A673 (cell line): ENCODE results near the gene TMEM131L.
"Not testable (repeated sequence)": the region's sequence is repeated elsewhere in the genome, so short reads cannot be mapped to it uniquely, and the experiment has no call there.

Source experiments
- EZH2 ChIP-seq: fragments of 200-600 bp; sonication (generic); IDR thresholded peaks from 2 replicates; pipeline ENCODE4 v1.6.1; 2017; ENCODE audit warnings: borderline replicate concordance, low read depth, mild to moderate bottlenecking, mixed read lengths, antibody characterized with exemption, low read length; ENCODE audit not compliant: poor library complexity, severe bottlenecking
- TF ChIP-seq, protein P1 (sequence below): fragments of 300-800, 200-600 bp; sonication (generic); conservative IDR thresholded peaks from 2 replicates; pipeline ENCODE4 v1.5.1; 2017; ENCODE audit warnings: low read depth, mild to moderate bottlenecking, antibody characterized with exemption, low read length, moderate library complexity, mixed read lengths

DNA sequence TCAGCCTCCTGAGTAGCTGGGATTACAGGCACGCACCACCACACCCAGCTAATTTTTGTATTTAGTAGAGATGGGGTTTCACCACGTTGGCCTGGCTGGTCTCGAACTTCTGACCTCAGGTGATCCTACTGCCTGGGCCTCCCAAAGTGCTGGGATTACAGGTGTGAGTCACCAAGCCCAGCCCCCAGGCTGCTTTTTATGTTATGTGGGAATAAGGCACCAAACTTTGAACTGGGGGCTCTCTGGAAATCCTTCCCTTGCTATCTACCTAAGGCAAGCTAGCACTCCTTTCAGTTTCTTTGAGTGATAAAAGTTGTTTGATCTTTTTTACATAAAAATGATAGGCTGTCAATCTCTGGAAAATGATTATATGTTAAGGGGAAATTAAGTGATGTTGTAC is 101.5 kb downstream of the TMEM131L start:
- not testable (repeated sequence) for TF ChIP-seq EZH2
- TF ChIP-seq, protein P1, sequence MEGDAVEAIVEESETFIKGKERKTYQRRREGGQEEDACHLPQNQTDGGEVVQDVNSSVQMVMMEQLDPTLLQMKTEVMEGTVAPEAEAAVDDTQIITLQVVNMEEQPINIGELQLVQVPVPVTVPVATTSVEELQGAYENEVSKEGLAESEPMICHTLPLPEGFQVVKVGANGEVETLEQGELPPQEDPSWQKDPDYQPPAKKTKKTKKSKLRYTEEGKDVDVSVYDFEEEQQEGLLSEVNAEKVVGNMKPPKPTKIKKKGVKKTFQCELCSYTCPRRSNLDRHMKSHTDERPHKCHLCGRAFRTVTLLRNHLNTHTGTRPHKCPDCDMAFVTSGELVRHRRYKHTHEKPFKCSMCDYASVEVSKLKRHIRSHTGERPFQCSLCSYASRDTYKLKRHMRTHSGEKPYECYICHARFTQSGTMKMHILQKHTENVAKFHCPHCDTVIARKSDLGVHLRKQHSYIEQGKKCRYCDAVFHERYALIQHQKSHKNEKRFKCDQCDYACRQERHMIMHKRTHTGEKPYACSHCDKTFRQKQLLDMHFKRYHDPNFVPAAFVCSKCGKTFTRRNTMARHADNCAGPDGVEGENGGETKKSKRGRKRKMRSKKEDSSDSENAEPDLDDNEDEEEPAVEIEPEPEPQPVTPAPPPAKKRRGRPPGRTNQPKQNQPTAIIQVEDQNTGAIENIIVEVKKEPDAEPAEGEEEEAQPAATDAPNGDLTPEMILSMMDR, result not testable (repeated sequence)
